SK-N-SH treated with all-trans-retinoic acid at 6 μM for 48 hours (cell line): ENCODE results near the gene FBXW4.

Experiments used
- ARNTL ChIP-seq: fragments of 450-650 bp; formaldehyde crosslinking; IDR thresholded peaks from 2 replicates; pipeline ENCODE4 v1.5.0; 2020; ENCODE audit warnings: low read depth, mild to moderate bottlenecking, moderate library complexity, borderline replicate concordance
- BACH2 ChIP-seq: fragments of 250-450 bp; sonication (Bioruptor Pico); IDR thresholded peaks from 2 replicates; pipeline ENCODE4 v1.9.0; 2021; ENCODE audit warnings: mild to moderate bottlenecking, borderline replicate concordance
- ISL1 ChIP-seq: fragments of 250-450 bp; sonication (Bioruptor Pico); IDR thresholded peaks from 2 replicates; pipeline ENCODE4 v2.1.2; 2022; ENCODE audit warnings: mild to moderate bottlenecking, moderate library complexity
- RARB ChIP-seq: fragments of 250-450 bp; sonication (Bioruptor Pico); IDR thresholded peaks from 2 replicates; pipeline ENCODE4 v1.8.0; 2021; ENCODE audit warnings: mild to moderate bottlenecking, moderate library complexity
- SNAI2 ChIP-seq: fragments of 250-450 bp; sonication (Bioruptor Pico); IDR thresholded peaks from 2 replicates; pipeline ENCODE4 v1.5.0; 2020; ENCODE audit warnings: mild to moderate bottlenecking, moderate library complexity
- TCF4 ChIP-seq: fragments of 250-450 bp; sonication (Bioruptor Pico); IDR thresholded peaks from 2 replicates; pipeline ENCODE4 v1.8.0; 2021; ENCODE audit warnings: mild to moderate bottlenecking, moderate library complexity, borderline replicate concordance
- ZFP3 ChIP-seq: fragments of 250-450 bp; sonication (Bioruptor Pico); IDR thresholded peaks from 2 replicates; pipeline ENCODE4 v1.5.0; 2020; ENCODE audit warnings: mild to moderate bottlenecking, moderate library complexity
- ZFP30 ChIP-seq: fragments of 450-650 bp; formaldehyde crosslinking; IDR thresholded peaks from 2 replicates; pipeline ENCODE4 v1.5.0; 2022; ENCODE audit warnings: mild to moderate bottlenecking, moderate library complexity
- TF ChIP-seq, protein P1 (sequence below): fragments of 250-450 bp; sonication (Bioruptor Pico); IDR thresholded peaks from 2 replicates; pipeline ENCODE4 v1.8.0; 2021; ENCODE audit warnings: low read depth, mild to moderate bottlenecking, moderate library complexity, borderline replicate concordance
- TF ChIP-seq, protein P2 (sequence below): fragments of 250-450 bp; sonication (Bioruptor Pico); IDR thresholded peaks from 2 replicates; pipeline ENCODE4 v1.8.0; 2020; ENCODE audit warnings: mild to moderate bottlenecking, moderate library complexity, borderline replicate concordance

DNA sequence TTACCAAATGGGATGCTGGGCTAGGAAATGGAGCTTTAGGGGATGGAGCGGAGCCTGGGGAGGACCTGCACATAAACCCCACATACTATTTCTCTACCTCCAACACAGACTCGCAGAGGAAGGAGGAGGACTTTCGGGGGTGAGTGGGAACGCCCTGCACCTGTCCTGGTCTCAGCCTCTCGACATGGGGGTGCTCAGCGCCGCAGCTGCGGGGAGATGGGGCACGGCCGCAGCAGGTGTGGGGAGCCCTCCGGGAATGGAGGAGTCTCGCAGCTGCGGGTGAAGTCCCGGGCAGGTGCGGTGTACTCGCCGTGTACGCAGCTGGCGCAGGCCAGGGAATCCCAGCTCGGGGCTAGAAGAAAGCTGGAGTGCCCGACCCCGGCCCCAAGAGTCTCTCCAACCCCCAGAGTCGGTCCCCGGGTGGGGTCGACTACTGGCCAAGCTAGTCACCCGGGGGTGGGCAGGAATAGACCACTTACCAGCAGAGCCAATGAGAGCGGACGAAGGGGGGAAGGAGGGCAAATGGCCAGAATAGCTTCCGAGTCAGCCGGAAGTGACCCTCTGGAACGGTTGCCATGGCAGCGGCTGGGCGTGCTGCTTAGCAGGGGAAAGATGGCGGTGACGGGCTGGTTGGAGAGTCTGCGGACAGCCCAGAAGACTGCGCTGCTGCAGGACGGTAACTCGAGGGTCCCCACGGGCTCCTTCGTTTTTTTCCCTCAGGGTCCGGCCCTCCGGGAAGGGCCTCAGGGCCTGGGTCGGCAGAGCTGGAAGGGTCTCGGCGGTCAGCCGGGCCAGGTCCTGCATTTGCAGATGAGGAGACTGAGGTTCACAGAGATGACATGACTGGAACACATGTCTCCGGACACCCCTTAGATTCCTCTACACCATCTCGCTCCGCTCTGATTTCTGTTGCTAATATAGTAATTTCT lies 107.0 kb downstream of the FBXW4 start, which contains the start of the genes DPCD and POLL:
- TF ChIP-seq ARNTL (CRISPR knock-in tag) (no peak), RARB (CRISPR knock-in tag) (no peak), ZFP30 (no peak), ZFP3 (no peak), SNAI2 (CRISPR knock-in tag) (no peak), BACH2 (CRISPR knock-in tag) (no peak), TCF4 (CRISPR knock-in tag) (no peak), ISL1 (CRISPR knock-in tag) (no peak)
- TF ChIP-seq, protein P1, sequence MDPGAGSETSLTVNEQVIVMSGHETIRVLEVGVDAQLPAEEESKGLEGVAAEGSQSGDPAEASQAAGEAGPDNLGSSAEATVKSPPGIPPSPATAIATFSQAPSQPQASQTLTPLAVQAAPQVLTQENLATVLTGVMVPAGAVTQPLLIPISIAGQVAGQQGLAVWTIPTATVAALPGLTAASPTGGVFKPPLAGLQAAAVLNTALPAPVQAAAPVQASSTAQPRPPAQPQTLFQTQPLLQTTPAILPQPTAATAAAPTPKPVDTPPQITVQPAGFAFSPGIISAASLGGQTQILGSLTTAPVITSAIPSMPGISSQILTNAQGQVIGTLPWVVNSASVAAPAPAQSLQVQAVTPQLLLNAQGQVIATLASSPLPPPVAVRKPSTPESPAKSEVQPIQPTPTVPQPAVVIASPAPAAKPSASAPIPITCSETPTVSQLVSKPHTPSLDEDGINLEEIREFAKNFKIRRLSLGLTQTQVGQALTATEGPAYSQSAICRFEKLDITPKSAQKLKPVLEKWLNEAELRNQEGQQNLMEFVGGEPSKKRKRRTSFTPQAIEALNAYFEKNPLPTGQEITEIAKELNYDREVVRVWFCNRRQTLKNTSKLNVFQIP (CRISPR knock-in tag): no peak
- TF ChIP-seq, protein P2, sequence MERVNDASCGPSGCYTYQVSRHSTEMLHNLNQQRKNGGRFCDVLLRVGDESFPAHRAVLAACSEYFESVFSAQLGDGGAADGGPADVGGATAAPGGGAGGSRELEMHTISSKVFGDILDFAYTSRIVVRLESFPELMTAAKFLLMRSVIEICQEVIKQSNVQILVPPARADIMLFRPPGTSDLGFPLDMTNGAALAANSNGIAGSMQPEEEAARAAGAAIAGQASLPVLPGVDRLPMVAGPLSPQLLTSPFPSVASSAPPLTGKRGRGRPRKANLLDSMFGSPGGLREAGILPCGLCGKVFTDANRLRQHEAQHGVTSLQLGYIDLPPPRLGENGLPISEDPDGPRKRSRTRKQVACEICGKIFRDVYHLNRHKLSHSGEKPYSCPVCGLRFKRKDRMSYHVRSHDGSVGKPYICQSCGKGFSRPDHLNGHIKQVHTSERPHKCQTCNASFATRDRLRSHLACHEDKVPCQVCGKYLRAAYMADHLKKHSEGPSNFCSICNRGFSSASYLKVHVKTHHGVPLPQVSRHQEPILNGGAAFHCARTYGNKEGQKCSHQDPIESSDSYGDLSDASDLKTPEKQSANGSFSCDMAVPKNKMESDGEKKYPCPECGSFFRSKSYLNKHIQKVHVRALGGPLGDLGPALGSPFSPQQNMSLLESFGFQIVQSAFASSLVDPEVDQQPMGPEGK (CRISPR knock-in tag): no peak
